SK-N-SH treated with all-trans-retinoic acid at 6 μM for 48 hours (cell line): Measurements from ENCODE around the gene MTFP1.
A peak's percentile ranks its signal among the peaks of the same experiment; 100 is the strongest.

ENCODE experiments used
- ATAC-seq: fragments of 200-7000 bp; cut with Tn5 transposase; 3 replicates; pipeline ENCODE4 v1.9.1; 2020; ENCODE audit warnings: mild to moderate bottlenecking, moderate library complexity
- BACH2 ChIP-seq: fragments of 250-450 bp; sonication (Bioruptor Pico); IDR thresholded peaks from 2 replicates; pipeline ENCODE4 v1.9.0; 2021; ENCODE audit warnings: mild to moderate bottlenecking, borderline replicate concordance
- CREB5 ChIP-seq: fragments of 250-450 bp; sonication (Bioruptor Pico); IDR thresholded peaks from 2 replicates; pipeline ENCODE4 v1.5.1; 2020; ENCODE audit warnings: low read depth, mild to moderate bottlenecking, moderate library complexity
- CSDC2 ChIP-seq: fragments of 250-450 bp; sonication (Bioruptor Pico); IDR thresholded peaks from 2 replicates; pipeline ENCODE4 v1.5.0; 2020; ENCODE audit warnings: mild to moderate bottlenecking, moderate library complexity
- ESRRG ChIP-seq: fragments of 250-450 bp; sonication (Bioruptor Pico); IDR thresholded peaks from 2 replicates; pipeline ENCODE4 v1.6.1; 2021; ENCODE audit warnings: mild to moderate bottlenecking
- GLIS3 ChIP-seq: fragments of 250-450 bp; sonication (Bioruptor Pico); IDR thresholded peaks from 2 replicates; pipeline ENCODE4 v1.5.0; 2020; ENCODE audit warnings: mild to moderate bottlenecking, moderate library complexity
- OSR1 ChIP-seq: fragments of 250-450 bp; sonication (Bioruptor Pico); IDR thresholded peaks from 2 replicates; pipeline ENCODE4 v1.8.0; 2022; ENCODE audit warnings: moderate library complexity, mild to moderate bottlenecking, inconsistent platforms
- PPARA ChIP-seq: fragments of 250-450 bp; sonication (Bioruptor Pico); IDR thresholded peaks from 2 replicates; pipeline ENCODE4 v1.5.0; 2020; ENCODE audit warnings: mild to moderate bottlenecking, borderline replicate concordance
- TCF4 ChIP-seq: fragments of 250-450 bp; sonication (Bioruptor Pico); IDR thresholded peaks from 2 replicates; pipeline ENCODE4 v1.8.0; 2021; ENCODE audit warnings: mild to moderate bottlenecking, moderate library complexity, borderline replicate concordance
- TOX ChIP-seq: fragments of 250-450 bp; sonication (Bioruptor Pico); IDR thresholded peaks from 2 replicates; pipeline ENCODE4 v1.8.0; 2021; ENCODE audit warnings: mild to moderate bottlenecking, moderate library complexity, borderline replicate concordance
- ZNF565 ChIP-seq: fragments of 450-650 bp; formaldehyde crosslinking; conservative IDR thresholded peaks from 2 replicates; pipeline ENCODE4 v1.5.0; 2020; ENCODE audit warnings: low read depth, mild to moderate bottlenecking, moderate library complexity
- ZNF70 ChIP-seq: fragments of 450-650 bp; formaldehyde crosslinking; IDR thresholded peaks from 2 replicates; pipeline ENCODE4 v1.5.0; 2020; ENCODE audit warnings: mild to moderate bottlenecking, moderate library complexity
- ZNF8 ChIP-seq: fragments of 450-650 bp; formaldehyde crosslinking; IDR thresholded peaks from 2 replicates; pipeline ENCODE4 v1.5.0; 2020; ENCODE audit warnings: mild to moderate bottlenecking, moderate library complexity
- TF ChIP-seq, protein P1 (sequence below): fragments of 250-450 bp; sonication (Bioruptor Pico); IDR thresholded peaks from 2 replicates; pipeline ENCODE4 v1.8.0; 2020; ENCODE audit warnings: mild to moderate bottlenecking, moderate library complexity, borderline replicate concordance
- TF ChIP-seq, protein P2 (sequence below): fragments of 250-450 bp; sonication (Bioruptor Pico); IDR thresholded peaks from 2 replicates; pipeline ENCODE4 v1.5.1; 2021; ENCODE audit warnings: mild to moderate bottlenecking, moderate library complexity
- TF ChIP-seq, protein P3 (sequence below): fragments of 250-450 bp; sonication (Bioruptor Pico); IDR thresholded peaks from 2 replicates; pipeline ENCODE4 v1.8.0; 2021; ENCODE audit warnings: low read depth, mild to moderate bottlenecking, moderate library complexity, borderline replicate concordance

MTFP1 gene

DNA sequence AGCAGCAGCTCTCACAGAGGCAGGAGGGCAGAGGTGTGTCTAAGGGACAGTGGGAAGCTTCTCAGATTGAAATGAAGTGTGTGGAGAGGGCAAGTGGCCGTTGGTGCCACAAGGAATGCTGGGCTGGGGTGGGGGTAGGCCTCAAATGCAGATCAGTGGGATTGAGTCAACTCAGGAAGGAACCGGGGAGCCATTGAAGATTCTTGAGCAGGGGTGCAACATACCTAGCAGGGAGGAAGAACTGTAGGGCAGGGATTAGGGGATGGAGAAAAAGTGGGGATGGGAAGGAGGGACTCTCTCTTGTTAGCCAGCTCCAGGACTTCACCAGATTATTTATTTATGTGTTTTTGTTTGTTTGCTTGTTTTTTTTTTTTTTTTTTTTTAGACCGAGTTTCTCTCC is 31.7 kb upstream of the MTFP1 start:
- no peak for ATAC-seq
- TF ChIP-seq ZNF565 (CRISPR knock-in tag) (no peak), TCF4 (no peak), ZNF8 (CRISPR knock-in tag) (no peak)
- TF ChIP-seq, protein P1, sequence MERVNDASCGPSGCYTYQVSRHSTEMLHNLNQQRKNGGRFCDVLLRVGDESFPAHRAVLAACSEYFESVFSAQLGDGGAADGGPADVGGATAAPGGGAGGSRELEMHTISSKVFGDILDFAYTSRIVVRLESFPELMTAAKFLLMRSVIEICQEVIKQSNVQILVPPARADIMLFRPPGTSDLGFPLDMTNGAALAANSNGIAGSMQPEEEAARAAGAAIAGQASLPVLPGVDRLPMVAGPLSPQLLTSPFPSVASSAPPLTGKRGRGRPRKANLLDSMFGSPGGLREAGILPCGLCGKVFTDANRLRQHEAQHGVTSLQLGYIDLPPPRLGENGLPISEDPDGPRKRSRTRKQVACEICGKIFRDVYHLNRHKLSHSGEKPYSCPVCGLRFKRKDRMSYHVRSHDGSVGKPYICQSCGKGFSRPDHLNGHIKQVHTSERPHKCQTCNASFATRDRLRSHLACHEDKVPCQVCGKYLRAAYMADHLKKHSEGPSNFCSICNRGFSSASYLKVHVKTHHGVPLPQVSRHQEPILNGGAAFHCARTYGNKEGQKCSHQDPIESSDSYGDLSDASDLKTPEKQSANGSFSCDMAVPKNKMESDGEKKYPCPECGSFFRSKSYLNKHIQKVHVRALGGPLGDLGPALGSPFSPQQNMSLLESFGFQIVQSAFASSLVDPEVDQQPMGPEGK (CRISPR knock-in tag): no peak

DNA sequence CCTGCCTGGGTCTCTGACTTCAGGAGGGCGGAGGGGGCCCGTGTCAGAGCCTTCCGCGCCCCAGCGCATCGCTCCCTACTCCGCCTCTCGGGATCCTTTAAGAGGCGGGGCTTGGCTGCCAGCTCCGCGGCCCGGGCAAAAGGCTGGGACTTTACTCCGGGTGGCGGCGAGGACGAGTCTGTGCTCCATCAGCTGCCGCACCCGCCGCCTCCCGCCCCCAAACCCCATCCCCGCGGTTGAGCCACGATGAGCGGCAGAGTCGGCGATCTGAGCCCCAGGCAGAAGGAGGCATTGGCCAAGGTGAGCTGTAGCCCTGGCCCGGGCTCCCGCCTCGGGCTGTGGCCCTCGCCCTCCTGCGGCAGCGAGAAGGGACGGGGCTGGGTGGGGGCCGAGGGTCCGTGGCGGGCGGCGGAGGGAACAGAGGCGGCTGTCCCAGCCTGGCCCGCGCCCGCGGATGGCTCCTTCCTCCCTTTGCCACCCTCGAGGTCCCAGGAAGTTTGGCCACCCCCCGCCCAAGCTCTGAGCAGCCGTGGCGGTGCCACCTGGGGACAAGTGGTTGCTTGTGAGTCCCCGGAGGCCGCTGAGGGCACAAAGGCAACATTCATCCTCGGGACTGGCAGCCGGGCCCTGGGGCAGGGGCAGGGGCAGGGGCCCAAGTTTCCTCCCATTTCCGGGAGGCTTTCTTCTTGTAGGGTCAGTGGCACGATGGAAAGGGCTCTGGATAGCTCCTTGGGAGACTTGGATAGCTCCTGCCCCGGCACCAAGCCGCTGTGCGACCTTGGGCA is 28.5 kb upstream of the MTFP1 start, which contains the start of gene SEC14L2:
TSS of gene SEC14L2 (plus strand) at position 148 of the 785 bp plus-strand sequence. CDS start at position 247, 99 bp downstream.
- ATAC-seq: peak; percentile 90
- no peak for TF ChIP-seq GLIS3 (CRISPR knock-in tag)
- TF ChIP-seq ZNF8 (CRISPR knock-in tag): no peak
- TF ChIP-seq TOX (CRISPR knock-in tag): no peak
- TF ChIP-seq CREB5 (CRISPR knock-in tag): no peak
- no peak for TF ChIP-seq CSDC2 (CRISPR knock-in tag)
- TF ChIP-seq OSR1 (CRISPR knock-in tag): no peak
- TF ChIP-seq ESRRG (CRISPR knock-in tag): no peak

DNA sequence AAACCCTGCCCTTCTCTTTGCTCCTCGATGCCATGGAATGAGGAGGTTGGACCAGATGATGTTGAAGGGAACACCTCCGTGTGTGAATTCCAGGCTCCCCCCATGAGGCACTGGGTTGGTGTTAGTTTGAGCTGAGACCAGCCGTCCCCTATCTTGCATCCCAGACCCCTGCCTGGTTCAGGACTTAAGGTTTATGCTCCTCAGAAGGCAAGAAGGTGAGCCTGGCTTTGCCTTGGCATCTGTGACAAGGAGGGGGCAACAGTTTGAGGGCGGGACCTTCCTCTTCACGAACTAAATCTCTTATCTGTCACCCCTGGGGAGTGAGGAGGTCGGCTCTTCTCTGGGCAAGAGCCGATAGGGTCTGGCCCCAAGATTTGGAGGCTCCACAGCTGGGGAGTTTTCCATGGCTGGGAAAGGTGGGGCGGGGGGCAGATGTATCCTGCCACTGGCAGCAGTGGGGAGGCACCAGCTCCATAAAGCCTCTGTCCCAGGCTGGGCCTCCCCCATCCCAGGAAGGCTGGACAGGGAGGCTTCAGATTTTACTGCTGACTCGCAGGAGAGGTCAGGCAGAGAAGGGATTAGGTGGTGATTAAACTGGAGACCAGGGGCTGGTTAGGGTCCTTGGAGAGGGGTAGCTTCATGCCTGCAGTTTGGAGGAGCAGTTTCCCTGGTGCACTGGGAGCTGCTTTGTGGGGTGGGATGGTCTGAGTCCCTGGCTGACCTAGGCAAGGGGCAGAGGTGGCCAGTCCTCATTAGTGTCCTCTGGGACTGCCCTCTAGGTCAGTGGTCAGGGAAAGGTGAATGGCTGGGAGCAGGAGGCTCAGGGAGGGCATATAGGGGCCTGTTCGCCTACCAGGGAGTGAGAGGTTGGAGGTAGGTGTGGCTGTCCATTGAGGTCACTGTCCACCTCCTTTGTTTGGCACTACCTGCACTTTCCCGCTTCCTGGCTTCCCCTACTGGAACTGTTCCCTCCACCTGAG is 27.6 kb upstream of the MTFP1 start:
- peak; percentile 3; the same call in 2 of the 3 replicates for ATAC-seq
- TF ChIP-seq ZNF565 (CRISPR knock-in tag) (no peak), ZNF70 (CRISPR knock-in tag) (no peak), ZNF8 (CRISPR knock-in tag) (no peak), PPARA (CRISPR knock-in tag) (no peak), BACH2 (no peak)
- TF ChIP-seq, protein P2, sequence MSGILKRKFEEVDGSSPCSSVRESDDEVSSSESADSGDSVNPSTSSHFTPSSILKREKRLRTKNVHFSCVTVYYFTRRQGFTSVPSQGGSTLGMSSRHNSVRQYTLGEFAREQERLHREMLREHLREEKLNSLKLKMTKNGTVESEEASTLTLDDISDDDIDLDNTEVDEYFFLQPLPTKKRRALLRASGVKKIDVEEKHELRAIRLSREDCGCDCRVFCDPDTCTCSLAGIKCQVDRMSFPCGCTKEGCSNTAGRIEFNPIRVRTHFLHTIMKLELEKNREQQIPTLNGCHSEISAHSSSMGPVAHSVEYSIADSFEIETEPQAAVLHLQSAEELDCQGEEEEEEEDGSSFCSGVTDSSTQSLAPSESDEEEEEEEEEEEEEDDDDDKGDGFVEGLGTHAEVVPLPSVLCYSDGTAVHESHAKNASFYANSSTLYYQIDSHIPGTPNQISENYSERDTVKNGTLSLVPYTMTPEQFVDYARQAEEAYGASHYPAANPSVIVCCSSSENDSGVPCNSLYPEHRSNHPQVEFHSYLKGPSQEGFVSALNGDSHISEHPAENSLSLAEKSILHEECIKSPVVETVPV: no peak
- TF ChIP-seq, protein P3, sequence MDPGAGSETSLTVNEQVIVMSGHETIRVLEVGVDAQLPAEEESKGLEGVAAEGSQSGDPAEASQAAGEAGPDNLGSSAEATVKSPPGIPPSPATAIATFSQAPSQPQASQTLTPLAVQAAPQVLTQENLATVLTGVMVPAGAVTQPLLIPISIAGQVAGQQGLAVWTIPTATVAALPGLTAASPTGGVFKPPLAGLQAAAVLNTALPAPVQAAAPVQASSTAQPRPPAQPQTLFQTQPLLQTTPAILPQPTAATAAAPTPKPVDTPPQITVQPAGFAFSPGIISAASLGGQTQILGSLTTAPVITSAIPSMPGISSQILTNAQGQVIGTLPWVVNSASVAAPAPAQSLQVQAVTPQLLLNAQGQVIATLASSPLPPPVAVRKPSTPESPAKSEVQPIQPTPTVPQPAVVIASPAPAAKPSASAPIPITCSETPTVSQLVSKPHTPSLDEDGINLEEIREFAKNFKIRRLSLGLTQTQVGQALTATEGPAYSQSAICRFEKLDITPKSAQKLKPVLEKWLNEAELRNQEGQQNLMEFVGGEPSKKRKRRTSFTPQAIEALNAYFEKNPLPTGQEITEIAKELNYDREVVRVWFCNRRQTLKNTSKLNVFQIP (CRISPR knock-in tag): no peak
- TF ChIP-seq, protein P1 (CRISPR knock-in tag): no peak
- TF ChIP-seq, all 23 proteins: peak for 0
